HL-60 (cell line): ENCODE measurements around the gene ALDH7A1.

Experiments
- CTCF ChIP-seq: IDR thresholded peaks from one replicate; pipeline ENCODE4 v1.5.1; 2011; ENCODE audit warnings: low read length, control low read depth, inconsistent platforms; ENCODE audit not compliant: insufficient read depth
- GABPA ChIP-seq: IDR thresholded peaks from 2 replicates; pipeline ENCODE4 v1.6.1; 2012; ENCODE audit warnings: low read depth
- POLR2AphosphoS5 ChIP-seq: IDR thresholded peaks from 2 replicates; pipeline ENCODE4 v1.6.1; 2012; ENCODE audit warnings: low read depth
- REST ChIP-seq: IDR thresholded peaks from 2 replicates; pipeline ENCODE4 v1.6.1; 2012; ENCODE audit warnings: low read depth; ENCODE audit not compliant: insufficient replicate concordance

- TF ChIP-seq GABPA: no peak
- TF ChIP-seq CTCF: no peak
- TF ChIP-seq REST: no peak
- TF ChIP-seq POLR2AphosphoS5: no peak
These were observed 45.8 kb upstream of the ALDH7A1 start for GRCh38 chr5:126640866-126641265.
